Stimulated activated CD8-positive, alpha-beta memory T cell treated with anti-CD3 and anti-CD28 coated beads, Interleukin-12 subunit alpha, Interleukin-12 subunit beta, amount 100 ng/mL, for 24 hours (primary cell): ENCODE measurements around the gene RBM19.

Source experiments
- DNase-seq: peaks from one replicate; pipeline ENCODE4 v3.0.0-alpha.2; 2020; ENCODE audit errors: extremely low read depth

RBM19 gene

DNA sequence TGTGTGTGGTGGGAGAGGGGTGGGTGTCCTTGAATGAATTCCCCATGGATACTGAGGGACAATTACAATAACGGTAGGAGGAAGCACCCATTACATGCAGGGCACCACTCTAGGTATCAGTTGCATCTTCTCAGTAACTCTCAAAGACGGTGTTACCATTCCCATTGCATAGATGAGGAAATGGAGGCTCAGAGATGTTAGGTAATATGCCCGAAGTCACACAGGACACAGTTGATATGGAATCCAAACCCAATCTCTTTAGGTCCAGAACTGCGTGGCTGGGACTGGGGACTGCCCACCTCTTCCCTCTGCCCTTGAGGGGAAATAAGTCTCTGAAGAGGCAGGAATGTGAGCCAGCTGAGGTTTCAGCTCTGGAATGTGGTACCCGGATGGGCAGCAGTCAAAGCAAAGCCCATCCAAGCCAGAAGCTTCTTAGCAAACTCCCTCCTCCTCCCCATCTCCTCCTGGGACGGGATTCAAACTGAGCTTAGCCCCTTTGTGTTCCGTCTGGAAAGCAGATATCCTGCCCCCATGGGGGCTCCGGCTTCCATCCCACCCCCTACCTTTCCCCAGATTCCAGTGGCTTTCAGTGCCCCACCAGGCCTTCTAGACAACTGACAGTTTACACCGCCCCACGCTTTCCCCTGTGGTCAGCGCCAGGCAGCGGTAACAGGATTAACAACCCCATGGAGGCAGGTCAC lies 187.5 kb downstream of the RBM19 start:
- no peak for DNase-seq

DNA sequence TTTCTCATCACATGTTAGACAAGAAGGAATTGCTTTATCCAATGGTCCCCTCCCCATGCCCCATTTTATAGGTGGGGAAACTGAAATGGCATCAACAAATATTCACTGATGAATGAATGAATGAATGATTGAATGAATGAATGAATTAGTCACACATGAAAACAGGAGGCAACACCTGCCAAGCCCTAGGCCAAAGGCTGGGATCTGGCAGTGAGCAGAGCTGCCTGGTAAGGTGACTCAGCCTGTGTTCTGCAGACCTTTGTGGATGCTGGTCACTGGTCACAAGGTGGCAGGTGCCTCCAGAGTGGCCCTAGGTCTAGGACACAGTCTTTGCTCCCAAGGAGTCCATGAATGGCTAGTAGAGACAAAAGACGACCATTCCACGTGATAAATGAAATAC lies 188.4 kb downstream of the RBM19 start:
- no peak for DNase-seq

DNA sequence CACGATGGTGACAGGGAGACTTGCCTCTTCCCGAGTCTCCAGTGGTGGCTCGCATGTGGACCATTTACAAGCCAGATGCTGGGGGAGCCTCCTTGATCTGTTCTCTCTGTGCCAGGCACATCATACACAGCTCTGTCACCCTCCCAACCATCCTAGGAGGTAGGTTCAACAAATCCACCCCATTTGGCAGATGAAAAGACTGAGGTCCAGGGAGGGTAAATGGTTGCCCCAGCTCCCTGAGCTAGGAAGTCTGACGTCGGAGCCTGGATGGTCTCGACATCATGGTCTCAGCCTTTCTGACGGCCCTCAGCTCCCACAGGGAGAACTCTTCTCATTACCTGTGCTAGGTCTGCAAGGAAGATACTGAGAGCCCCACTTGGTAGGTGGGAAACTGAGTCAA lies 189.6 kb downstream of the RBM19 start:
- DNase-seq: no peak

DNA sequence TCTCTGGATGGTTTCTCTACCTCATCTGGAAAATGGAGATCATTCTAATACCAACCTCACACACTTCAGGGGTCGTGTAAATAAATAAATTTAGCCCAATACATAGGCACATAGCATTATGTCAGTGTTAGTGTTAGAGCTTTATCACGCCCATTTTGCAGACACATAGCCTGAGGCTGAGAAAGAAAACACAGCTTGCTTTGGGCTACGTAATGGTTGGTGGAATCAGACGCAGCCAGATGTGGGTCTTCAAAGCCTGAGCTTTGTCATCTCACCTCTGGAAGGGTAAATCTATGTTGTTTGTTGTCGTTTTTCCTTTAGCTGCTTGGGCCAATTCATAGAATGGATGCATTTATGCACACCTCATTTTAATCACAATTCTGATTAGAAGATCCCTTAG lies 191.6 kb downstream of the RBM19 start:
- no peak for DNase-seq

DNA sequence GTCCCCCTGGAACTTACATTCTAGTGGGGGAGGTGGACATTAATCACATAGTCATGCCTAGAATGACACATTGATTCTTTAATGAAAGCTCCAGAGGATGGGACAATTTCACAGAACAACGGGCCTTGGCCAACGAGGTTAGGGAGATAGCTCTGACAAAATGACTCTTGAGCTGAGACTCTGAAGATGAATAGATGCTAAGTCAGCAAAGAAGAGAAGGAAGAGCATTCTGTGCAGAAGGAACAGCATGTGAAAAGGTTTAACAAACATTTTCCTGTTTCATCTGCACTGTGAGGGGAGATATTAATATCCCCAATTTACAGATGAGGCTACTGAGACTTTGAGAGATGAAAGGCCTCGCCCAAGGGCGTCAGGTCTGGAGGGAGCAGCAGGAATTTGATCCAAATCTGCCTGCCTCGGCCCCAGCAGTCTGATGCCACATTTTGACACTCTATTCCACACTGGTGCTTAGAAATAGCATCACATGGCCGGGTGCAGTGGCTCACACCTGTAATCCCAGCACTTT lies 193.6 kb downstream of the RBM19 start:
- DNase-seq: no peak

DNA sequence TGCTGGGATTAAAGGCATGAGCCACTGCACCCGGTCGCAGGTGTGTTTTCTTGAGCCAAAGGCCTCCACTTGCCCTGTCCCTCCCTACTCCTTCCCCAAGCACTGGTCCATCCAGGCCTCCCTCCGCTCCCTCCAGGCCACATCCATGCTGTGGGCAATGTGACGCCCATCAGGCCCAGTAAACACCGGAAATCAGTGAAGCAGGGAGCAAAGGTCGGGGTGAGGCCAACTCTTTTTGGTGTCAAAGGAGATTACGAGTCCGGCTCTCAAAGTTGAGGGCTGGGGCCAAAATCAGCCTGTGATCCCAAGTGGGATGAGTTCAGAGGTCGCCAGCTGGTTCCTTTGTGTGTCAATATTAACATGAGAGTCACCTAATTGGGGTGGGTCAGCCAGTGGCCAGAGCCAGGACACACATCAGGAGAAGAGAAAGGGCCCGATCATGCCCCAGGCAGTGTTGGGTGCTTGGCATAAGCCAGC lies 195.7 kb downstream of the RBM19 start:
- no peak for DNase-seq

DNA sequence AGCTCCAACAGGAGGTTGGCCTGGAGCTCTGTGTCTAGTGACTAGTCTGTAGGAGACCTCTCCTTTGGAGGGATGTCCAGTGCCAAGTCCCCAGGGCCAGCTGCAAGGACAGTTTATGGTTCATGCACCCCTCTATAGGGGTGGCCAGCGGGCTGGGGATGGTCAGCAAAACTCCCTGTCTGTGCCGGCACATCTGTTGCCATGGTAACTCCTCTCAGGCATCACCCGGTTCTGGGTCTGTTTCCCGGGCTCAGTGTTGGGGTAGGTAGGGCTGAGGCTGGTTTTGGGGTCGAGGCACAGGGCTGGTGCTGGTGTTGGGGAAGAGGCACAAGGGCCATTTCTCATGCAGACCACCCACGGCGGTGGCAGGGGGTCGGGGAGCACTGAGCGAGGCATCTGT lies 196.8 kb downstream of the RBM19 start:
- no peak for DNase-seq

DNA sequence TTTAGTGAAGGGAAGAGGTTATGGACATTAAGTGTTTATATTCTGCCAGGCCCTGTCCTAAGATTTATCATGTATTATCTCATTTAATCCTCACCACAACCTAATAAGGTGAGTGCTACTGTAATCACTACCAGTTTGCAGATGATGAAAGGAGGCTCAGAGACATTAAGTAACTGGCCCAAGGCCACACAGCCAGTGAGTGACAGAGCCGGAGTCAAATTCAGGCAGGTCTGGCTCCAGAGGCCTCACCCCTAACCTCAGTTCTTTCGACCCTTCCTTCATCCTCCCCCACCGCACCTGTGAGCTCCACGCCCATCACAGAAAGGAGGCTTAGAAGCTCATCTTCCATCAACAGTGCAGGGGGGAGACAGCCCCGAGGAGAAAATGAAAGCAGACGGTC lies 197.3 kb downstream of the RBM19 start:
- DNase-seq: no peak

DNA sequence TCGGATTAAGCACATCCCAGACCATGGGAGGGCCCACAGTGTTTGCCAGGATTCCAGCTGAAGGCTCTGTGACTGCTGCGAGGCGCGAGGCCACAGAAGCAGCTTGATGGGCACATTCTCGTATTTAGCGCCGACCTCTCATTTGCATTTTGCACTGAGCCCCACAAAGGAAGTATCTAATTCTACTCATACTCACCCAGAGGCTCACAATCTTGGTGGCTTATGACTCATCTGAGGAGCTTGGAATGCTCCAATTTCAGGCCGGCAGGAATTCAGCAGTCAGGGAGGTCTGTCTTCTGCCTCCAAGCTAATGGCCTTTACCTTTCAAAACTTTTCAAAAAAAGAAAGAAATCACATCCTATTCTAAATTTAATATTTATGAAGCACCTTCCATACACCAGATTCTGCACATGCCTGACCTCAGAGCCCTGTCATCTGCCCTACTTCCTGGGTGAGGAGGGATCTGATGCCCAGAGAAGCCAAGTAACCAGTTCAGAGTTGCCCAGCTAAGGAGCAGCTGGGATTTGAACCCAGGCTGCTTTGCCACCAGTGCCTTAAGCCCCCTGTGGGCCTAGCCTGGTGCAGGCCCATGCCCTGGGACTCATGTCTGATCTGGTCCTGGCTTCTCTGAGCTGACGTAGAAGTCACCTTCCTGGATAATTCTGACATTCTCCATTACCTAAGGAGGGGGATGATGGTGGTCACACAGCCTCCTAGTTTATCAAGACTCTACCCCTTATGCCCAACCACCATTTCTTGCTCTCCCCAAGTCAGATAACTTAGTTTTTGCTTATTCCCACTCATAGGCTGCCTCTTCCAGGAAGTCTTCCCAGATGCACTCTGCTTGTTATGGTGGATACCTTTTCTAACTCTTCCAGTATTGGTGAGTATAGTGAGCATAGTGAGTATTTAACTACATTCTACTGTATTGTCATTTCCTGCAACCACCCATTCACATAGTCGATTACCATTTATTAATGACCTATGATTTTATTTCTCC lies 198.9 kb downstream of the RBM19 start:
- DNase-seq: no peak
